Stimulated activated CD8-positive, alpha-beta memory T cell treated with anti-CD3 and anti-CD28 coated beads, Interleukin-12 subunit alpha, Interleukin-12 subunit beta, amount 100 ng/mL, for 24 hours (primary cell): ENCODE results near the gene BAIAP3.
"Not testable (repeated sequence)": the region's sequence is repeated elsewhere in the genome, so short reads cannot be mapped to it uniquely, and the experiment has no call there.

Experiments
- DNase-seq: peaks from one replicate; pipeline ENCODE4 v3.0.0-alpha.2; 2020; ENCODE audit errors: extremely low read depth

Gene BAIAP3

DNA sequence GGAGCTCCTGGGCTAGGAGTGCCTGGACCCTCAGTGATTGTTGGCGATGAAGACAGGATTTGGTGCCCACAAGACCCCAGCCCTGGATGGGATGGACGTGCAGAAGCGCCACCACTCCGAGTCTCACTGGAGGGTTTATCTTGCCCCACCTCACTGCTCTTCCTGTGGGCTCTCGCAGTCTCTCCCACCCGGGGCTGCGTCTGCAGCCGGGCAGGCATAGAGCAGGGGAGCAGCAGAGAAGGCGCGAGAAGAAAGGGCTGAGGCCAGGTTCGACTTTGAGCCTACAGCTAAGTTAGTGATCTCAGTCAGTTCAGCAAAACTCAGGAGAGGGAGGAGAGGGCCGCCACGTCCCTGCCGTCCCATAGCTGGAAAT, 17.4 kb upstream of the BAIAP3 start:
- DNase-seq, result no peak

DNA sequence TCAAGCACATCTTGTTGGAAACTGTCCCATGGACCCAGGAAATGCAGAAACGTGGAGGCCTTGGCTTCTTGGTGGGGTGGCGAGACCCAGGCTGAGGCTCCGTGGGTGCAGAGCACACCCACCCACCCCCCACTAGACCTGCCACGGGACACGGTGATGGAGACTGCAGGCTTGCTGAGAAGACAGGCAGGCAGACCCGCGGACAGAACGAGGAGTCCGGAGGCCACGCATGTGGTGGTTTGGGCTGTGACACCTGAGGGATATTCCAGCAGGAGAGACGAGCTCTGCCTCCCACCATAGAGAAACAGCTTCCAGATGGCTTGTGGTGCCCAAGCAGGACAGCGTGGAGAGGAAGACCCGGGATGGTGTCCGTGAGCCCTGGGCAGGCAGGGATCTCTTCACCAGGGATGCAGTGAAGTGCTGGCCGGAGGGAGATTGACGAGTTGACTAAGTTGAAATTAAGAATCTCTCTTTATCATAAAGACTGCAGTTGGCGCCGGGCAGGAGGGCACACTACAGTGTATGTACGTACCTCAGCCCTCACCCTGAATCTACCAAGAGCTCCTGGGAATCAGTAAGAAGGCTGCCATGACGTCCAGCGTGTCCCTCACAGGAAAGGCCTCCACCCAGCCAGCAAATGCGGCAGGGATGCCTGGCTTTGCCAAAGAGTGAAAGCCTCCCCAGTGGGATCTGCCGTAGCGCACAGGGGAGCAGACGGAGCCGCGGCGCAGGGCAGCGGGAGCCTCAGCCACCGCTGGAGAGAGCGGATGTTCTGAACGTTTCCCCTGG, 15.8 kb upstream of the BAIAP3 start:
- no peak for DNase-seq

DNA sequence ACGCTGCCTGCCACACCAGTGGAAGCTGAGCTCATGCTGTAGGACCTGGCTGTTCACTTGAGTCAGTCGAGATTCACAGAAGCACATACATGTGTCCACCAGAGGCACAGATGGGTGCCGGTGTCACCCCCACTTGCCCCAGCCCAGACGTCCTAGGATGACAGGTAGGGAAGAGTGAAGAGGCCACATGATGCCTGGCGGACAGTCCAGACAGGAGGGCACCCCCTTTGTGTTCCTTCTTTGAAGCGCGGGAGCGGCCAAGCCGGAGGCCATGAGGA, 15.2 kb upstream of the BAIAP3 start:
- DNase-seq, result no peak

DNA sequence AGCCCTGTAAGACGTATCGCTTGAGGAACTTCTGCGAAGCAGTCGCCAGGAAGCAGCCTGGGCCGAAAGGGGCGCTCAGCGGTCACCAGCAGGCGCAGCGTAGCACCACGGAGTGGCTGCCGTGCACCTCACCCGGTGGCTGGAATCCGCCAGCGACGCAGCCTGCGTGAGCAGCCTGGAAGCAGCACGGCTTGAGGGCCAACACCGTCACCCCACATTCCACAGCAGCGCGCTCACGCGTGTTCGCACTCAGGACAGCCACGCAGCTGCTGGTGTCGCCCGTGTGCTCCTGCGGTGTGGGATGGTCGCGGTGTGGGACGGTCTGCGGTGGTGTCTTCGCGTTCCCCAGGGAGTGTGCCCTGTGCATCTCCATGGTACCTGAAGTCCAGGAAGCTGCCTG, 14.4 kb upstream of the BAIAP3 start:
- DNase-seq, result no peak

DNA sequence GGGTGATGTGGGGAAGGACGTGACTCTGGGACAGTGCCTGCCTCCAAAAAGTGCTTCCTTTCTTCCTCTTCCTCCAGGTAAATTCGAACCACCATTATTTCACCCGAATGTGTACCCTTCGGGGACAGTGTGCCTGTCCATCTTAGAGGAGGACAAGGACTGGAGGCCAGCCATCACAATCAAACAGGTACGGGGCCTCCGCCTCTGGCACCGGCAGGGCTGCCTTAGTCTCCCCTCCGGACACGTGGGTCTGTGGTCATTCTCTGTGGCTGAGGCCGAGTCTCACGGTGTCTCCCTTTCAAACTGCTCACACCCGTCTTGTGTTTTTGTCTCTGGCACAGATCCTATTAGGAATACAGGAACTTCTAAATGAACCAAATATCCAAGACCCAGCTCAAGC, 13.3 kb upstream of the BAIAP3 start:
- DNase-seq, result no peak

DNA sequence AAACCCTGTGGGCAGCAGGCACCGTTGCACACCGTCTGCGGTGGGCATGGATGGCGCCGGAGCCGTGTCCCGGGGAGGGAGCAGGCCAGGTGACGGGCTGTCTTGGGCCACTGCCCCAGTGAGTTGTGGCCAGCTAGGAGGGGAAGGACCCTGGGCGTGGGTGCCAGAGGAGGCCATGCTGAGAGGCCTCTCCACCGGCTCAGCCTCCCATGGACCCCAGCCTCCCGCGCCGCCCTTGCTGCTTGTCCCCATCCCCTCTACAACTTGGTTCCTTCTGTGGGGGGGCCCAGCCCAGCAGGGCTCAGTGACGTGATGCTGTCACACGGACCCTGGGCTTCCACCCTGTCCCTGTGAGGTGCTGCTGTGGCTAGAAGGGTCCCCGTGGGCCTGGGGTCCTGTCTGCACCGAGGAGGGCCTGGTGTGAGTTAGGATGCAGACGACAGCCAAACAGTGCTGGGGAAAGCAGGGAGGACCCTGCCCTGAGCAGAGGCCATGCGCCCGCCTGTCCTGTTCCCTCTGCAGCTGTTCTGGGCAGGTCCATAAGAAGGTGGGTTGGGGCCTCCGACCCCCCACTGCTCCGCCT, 12.7 kb upstream of the BAIAP3 start:
- no peak for DNase-seq

DNA sequence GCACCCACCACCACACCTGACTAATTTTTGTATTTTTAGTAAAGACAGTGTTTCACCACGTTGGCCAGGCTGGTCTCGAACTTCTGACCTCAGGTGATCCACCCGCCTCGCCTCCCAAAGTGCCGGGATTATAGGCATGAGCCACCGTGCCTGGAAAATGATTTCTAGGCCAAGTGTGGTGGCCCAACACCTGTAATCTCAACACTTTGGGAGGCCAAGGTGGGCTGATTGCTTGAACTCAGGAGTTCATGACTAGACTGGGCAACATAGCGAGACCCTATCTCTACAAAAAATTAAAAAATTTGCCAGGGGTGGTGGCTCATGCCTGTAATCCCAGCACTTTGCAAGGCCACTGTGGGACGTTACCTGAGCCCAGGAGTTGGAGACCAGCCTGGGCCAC, 11.0 kb upstream of the BAIAP3 start:
- DNase-seq, result no peak

DNA sequence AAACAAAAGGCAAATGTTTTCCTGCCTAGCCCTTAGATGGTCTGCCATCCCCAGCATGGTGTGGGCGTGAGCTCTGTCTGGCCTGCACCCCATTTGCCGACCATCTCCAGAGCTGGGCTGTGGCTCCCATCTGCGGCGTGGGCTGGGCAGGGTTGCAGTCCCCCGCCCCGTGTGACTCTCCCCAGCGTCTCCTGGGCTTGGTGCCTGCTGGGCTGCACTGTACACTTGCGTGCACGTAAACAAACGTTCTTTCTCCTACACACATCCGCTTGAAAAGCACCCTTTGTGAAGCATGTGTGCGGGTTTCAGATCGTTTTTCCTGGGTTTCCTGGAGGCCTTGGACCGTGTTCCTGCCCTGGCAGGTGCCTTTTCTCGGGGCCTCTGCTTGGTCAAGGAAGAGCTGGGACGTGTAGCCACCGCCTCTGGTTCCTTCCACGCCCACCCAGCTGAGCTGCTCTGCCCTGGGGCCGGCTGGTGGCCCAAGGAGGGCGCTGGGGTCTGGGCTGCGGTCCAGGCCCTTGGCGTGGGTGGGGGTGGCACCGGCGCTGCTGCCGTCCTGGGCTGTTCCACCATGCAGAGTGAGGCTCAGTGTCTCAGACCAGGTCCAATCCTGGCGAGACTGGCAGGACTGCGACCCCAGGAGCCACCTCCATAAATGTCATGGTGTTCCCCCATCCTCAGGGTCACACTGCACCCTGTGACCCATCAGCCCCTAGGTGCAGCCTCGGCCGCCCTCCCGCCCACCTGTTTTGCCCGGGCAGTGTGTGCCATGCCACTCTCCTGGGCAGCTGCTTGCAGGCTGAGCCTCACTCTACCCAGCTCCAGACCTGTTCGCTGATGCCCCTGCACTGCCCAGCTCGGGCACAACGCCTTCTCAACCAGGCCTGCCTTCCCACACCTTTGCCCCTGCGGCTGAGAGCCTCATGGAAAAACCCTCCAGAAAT, 9.9 kb upstream of the BAIAP3 start:
- DNase-seq, result no peak

DNA sequence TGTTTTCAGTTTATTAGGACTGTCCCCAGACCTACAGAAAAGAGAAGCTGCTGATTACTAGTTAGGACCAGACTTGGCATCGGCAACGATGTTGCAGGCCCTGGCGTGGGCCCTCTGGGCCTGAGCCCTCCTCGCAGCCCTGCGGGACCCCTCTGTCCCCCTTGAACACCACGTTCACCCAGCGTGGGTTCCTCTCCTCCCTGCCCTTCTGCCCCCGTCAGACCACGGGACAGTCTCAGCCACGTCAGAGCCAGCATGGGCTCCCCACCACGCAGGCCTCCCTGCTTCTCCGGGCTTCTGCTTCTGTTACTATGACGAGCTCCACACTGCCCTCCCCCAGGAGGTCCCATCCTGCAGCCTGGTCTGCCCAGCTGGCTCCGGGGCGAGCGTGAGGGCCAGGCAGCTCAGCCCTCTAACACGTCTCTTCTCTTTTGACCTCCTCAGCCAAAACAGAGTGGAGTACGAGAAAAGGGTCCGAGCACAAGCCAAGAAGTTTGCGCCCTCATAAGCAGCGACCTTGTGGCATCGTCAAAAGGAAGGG, 9.1 kb upstream of the BAIAP3 start:
- DNase-seq, result no peak

DNA sequence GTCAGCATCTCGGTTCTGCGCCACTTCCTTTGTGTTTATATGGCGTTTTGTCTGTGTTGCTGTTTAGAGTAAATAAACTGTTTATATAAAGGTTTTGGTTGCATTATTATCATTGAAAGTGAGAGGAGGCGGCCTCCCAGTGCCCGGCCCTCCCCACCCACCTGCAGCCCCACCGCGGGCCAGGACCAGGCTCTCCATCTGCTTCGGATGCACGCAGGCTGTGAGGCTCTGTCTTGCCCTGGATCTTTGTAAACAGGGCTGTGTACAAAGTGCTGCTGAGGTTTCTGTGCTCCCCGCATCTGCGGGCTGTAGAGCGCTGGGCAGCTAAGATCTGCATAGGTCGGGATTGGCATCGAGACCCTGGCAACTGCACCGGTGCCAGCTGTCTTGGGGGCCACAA, 8.2 kb upstream of the BAIAP3 start:
- DNase-seq, result no peak

DNA sequence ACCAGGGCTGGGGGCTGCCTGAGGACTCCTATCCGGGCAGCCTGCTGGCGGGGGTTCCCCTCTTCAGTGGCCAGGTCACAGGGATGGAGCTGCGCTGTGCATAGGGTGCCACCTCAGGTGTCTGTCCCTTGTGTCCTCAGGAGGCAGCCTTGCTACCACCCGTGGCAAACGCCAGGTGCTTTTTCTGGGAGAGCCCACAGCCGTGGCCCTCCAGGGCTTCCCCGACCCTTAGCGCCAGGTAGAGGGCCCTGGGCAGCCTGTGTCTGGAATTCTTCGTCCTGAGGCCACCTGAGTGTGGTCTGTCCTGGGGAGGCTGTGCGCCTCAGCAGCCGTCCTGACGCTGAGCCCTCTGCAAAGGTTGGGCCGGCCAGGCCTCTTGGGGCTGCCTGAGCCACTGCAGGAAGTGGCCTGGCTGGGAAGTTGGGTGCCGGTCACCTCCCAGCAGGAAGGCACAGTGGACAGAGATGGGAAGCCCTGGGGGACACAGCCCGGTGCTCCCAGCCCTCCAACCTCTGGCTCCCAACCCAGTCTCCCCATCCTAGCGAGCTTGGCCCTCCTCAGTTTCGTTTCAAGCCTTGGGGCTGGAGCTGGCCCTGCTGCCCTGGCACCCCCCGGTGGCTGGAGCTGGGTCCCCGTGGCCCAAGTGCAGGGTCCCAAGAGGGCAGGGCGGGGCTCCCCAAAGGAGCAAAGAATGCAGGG, 7.6 kb upstream of the BAIAP3 start:
- DNase-seq, result no peak

DNA sequence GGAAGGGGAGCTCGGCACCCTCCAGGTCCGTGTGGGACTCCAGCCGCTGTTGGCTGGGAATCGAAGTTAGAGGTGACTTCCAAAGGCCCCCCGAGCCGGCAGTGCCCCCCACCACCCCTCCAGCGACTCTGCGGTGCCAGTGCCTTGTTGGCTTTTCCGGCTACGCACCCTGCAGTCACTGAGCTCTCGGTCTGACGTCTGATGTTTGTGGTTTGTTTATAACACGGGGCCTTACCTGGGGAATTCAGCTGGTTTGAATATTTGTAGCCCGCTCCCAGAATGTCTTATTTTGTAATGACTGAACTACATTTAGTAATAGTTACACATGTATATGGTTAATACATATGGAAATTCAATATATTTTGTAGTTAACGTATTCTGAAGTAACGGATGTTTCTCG, 7.1 kb upstream of the BAIAP3 start:
- no peak for DNase-seq

DNA sequence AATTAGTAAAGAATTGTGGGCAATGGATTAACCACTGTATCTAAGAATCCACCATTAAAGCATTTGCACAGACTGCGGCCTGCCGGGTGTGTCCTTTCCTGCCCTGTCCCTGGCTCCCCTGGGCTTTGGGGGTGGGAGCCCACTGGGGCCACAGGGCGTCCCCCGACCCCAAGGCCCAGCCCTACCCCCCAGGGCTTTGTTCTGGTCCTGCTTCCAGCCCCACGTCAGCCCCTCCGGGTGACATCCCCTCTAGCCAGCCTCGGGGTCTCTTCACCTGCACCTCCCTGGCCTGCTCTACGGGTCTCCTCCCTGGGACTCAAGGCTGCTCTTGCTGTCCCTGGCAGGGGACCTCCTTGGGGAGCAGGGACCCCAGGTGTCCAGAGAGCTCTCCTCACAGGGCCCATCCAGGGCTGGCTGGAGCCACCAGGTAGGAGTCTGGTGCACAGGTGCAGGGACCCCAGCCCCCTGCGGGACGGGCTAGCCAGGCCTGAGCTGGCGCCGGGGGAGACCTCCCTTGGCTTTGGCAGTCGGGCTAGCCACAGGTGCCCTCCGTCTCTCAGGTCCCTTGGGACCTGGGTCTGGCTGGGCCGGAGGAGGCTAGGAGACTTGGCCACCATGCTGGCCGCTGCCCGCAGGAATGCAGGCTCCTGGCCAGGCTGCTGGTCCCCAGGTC, 6.4 kb upstream of the BAIAP3 start:
- no peak for DNase-seq

DNA sequence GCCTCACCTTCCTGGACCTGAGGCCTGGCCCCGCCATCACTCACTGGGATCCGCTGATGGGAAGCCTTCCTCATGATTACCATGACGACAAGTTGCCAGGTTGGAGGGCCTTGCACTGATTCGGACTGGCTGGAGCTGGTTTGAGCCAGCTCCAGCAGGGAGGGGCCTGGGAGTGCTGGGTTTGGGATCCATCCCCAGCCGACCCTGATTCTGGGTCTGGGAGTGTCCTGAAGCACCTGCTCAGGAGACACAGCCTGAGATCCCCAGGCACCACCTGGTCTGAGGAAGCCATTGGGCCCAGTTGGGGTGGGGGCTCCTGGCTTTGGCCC, 5.9 kb upstream of the BAIAP3 start:
- no peak for DNase-seq

DNA sequence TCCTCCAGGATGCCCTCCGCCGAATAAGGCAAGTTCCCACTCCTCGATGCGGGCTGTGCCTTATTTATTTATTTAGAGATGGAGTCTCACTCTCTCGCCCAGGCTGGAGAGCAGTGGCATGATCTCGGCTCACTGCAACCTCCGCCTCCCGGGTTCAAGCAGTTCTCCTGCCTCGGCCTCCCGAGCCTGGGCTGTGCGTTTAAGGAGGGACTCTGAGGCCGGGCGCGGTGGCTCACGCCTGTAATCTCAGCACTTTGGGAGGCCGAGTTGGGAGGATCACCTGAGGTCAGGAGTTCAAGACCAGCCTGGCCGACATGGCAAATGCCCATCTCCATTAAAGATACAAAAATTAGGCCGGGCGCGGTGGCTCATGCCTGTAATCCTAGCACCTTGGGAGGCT, 5.3 kb upstream of the BAIAP3 start:
- not testable (repeated sequence) for DNase-seq

DNA sequence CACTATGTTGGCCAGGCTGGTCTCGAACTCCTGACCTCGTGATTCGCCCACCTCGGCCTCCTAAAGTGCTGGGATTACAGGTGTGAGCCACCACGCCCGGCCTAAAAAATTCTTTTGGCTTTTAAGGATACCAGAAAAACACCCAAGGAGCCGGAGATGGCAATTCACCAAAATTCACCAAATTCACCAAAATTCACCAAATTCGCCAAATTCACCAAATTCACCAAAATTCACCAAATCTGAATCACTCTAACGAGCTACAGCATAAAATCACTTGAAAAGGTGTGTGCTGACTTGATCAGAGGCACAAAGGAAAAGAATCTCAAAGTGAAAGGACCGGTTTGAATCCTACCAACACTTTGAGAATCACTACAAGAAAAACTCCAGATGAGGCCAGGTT, 4.5 kb upstream of the BAIAP3 start:
- DNase-seq, result not testable (repeated sequence)

DNA sequence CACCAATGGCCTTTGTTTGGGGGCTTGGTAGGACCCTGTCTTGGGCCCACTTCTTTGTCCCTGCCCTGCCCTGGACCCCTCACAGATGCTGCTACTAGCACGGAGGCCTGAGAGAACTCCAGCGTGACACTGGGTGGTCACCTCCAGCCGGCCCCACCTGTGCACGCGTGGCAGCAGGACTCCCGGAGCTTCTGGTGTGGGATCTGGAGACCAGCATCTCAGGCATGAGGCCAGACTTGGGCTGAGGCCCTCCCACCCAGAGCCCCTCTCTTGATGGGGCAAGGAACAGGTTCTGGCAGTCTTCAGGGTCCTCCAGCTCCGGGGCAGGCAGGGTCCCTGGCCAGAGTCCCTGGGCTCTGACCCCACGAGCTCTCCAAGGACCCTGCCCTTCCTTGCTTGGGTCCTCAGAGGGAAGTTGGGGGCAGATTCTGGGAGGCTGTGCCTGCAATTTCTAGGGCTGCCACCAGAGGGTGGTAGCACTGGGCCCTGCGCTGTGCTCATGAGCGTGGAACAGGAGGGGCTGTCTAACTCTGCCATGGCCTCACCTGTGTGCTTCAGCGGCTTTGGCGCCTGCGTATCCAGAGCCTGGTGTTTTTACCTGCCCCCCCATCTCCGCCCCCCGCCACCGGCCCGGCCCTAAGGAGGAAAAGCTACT, 3.1 kb upstream of the BAIAP3 start:
- DNase-seq, result no peak

DNA sequence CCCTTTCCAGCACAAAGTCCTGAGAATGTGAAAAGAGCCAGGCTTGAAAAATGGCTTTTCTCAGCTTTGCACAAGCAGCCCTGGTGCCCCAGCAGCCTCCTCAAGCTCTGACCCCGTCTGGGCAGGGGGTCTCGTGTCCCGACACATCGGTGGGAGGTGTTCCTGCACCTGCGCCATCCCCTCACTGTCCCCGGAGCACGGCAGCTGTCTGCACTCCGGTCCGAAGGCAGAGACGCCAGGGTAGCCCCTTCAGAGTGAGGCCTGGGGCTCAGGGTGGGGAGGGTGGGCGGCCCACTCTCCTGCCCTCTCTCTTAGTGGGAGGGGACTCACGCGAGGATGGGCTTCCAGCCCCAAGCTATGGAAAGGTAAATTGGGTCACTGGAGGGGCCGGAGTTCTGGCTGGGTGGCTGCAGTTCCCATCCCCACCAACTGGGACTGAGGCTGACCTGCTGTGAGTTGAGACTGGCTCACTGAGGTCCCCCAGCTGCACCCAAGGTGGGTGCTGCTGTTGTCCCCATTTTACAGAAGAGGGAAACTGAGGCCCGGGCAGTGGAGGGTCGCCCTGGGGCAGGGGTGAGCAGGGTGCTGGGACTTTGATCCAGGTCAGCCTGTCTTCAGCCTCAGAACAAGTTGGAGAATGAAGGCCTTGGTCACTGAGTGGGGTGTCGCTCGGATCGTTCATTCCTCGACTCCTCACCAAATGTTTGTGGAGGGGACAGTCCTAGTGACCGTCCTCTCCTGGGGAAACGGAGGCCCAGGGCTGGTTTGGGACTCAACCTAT, 2.3 kb upstream of the BAIAP3 start:
- no peak for DNase-seq

DNA sequence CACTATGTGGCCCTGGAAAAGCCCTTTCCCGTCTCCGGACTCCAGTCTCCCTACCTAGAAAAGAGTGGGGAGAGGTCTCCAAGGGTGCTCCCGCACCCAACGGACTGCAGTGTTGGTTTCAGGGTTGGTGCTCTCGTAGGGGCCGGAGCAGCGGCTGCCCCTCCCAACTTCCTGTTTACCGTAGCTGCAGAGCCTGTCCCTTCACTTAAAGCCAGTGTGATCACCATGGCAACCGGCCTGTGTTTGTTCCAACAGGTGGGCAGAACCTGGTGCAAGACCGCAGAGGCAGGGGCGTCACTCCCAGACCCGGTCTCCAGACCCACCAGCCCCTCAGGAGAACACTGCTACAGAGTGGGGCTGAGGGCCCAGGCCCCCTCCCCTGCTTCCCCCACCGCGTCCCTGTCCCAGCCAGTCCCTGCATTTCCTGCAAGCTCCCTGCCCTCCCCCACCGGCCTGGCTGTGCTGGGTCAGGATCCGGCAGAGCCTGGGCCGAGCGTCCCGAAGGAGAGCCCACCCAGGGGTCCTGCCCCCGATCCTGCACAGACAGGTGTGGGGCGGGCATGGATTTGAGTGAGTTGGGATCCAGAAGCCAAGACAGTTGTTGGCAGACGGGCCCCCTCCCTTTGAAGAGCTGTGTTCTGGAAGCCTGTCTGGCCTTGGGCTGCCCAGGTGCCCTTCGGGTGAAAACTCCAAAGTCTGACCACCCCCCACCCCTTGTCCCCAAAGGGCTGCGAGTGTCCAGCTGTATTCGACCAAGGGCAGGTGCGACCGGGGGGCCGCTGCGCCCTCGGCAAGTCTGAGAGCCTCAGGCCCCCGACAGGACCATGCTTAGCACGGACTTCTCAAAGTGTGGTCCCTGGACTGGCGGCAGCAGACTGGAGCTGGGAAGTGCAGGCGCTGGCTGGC, 1.5 kb upstream of the BAIAP3 start:
- DNase-seq, result no peak
